ENCODE results near the gene EXOC2.
"Not testable (repeated sequence)": the region's sequence is repeated elsewhere in the genome, so short reads cannot be mapped to it uniquely, and the experiment has no call there.

The EXOC2 gene

GRCh38 chr6:583635-584034 is 109.3 kb downstream of the EXOC2 start:
- DNase-seq (ENCODE audit: low read depth in 2 of 2): no peak

- no peak for DNase-seq (ENCODE audit: low read depth in 2 of 2)
These were observed 109.8 kb downstream of the EXOC2 start for GRCh38 chr6:583116-583515.

- DNase-seq (ENCODE audit: low read depth in 2 of 2): no peak
These were observed 110.6 kb downstream of the EXOC2 start for GRCh38 chr6:582370-582769.

- no peak for DNase-seq (ENCODE audit: low read depth in 2 of 2)
These were observed 113.6 kb downstream of the EXOC2 start for GRCh38 chr6:579339-579738.

GRCh38 chr6:572596-573265 is 120.2 kb downstream of the EXOC2 start:
- DNase-seq (ENCODE audit: low read depth in 2 of 2): no peak

GRCh38 chr6:571892-572291 is 121.0 kb downstream of the EXOC2 start:
- DNase-seq (ENCODE audit: low read depth in 2 of 2): no peak

GRCh38 chr6:570825-571224 is 122.1 kb downstream of the EXOC2 start:
- DNase-seq (ENCODE audit: low read depth in 2 of 2): no peak

- DNase-seq (ENCODE audit: low read depth in 2 of 2): no peak
These were observed 123.9 kb downstream of the EXOC2 start for GRCh38 chr6:568954-569523.

GRCh38 chr6:568085-568484 is 124.9 kb downstream of the EXOC2 start:
- no peak for DNase-seq (ENCODE audit: low read depth in 2 of 2)

GRCh38 chr6:563863-564262 is 129.1 kb downstream of the EXOC2 start:
- no peak for DNase-seq (ENCODE audit: low read depth in 2 of 2)

- no peak for DNase-seq (ENCODE audit: low read depth in 2 of 2)
These were observed 130.8 kb downstream of the EXOC2 start for GRCh38 chr6:562052-562676.

GRCh38 chr6:561335-561734 is 131.6 kb downstream of the EXOC2 start:
- not testable (repeated sequence) for DNase-seq (ENCODE audit: low read depth in 2 of 2)

- DNase-seq (ENCODE audit: low read depth in 2 of 2): no peak
These were observed 134.0 kb downstream of the EXOC2 start for GRCh38 chr6:558959-559358.

- DNase-seq (ENCODE audit: low read depth in 2 of 2): no peak
These were observed 134.8 kb downstream of the EXOC2 start for GRCh38 chr6:558089-558488.

- no peak for DNase-seq (ENCODE audit: low read depth in 2 of 2)
These were observed 141.0 kb downstream of the EXOC2 start for GRCh38 chr6:551829-552350.

- DNase-seq (ENCODE audit: low read depth in 2 of 2): no peak
These were observed 141.5 kb downstream of the EXOC2 start for GRCh38 chr6:551405-551804.

GRCh38 chr6:549906-550305 is 143.0 kb downstream of the EXOC2 start:
- DNase-seq (ENCODE audit: low read depth in 2 of 2): no peak

- no peak for DNase-seq (ENCODE audit: low read depth in 2 of 2)
These were observed 144.4 kb downstream of the EXOC2 start for GRCh38 chr6:548517-548916.

GRCh38 chr6:548091-548490 is 144.8 kb downstream of the EXOC2 start:
- no peak for DNase-seq (ENCODE audit: low read depth in 2 of 2)

GRCh38 chr6:540490-540889 is 152.4 kb downstream of the EXOC2 start:
- no peak for DNase-seq (ENCODE audit: low read depth in 2 of 2)

- DNase-seq (ENCODE audit: low read depth in 2 of 2): no peak
These were observed 155.8 kb downstream of the EXOC2 start for GRCh38 chr6:537114-537513.

- DNase-seq (ENCODE audit: low read depth in 2 of 2): no peak
These were observed 162.5 kb downstream of the EXOC2 start for GRCh38 chr6:530425-530824.

GRCh38 chr6:528989-529388 is 163.9 kb downstream of the EXOC2 start:
- no peak for DNase-seq (ENCODE audit: low read depth in 2 of 2)
